Trophoblast cell (in vitro differentiated cells and primary cell): ENCODE measurements around the gene STPG2.
A peak's percentile ranks its signal among the peaks of the same experiment; 100 is the strongest.

ENCODE experiments used
- DNase-seq, 2 donors: peaks; one replicate each; pipeline ENCODE4 v3.0.0-alpha.2; 2016
- H2AFZ ChIP-seq: 2 replicates; pipeline ENCODE4 v1.6.1; 2013; ENCODE audit warnings: low read length, moderate library complexity, mild to moderate bottlenecking; ENCODE audit not compliant: insufficient read depth, poor library complexity
- H2AK5ac ChIP-seq: 2 replicates; pipeline ENCODE4 v1.6.1; 2013; ENCODE audit warnings: mild to moderate bottlenecking, low read length
- H2BK120ac ChIP-seq: 2 replicates; pipeline ENCODE4 v1.6.1; 2013; ENCODE audit warnings: low read length, mild to moderate bottlenecking, moderate library complexity; ENCODE audit not compliant: insufficient read depth, poor library complexity
- H2BK12ac ChIP-seq: 2 replicates; pipeline ENCODE4 v1.6.1; 2013; ENCODE audit warnings: mild to moderate bottlenecking, low read length, moderate library complexity
- H2BK5ac ChIP-seq: 2 replicates; pipeline ENCODE4 v1.6.1; 2013; ENCODE audit warnings: low read length, low read depth, moderate library complexity, mild to moderate bottlenecking; ENCODE audit not compliant: poor library complexity
- H3K14ac ChIP-seq: 2 replicates; pipeline ENCODE4 v1.6.1; 2013; ENCODE audit warnings: mild to moderate bottlenecking, low read length
- H3K18ac ChIP-seq: 2 replicates; pipeline ENCODE4 v1.6.1; 2013; ENCODE audit warnings: mild to moderate bottlenecking, low read length
- H3K23ac ChIP-seq: 2 replicates; pipeline ENCODE4 v1.6.1; 2013; ENCODE audit warnings: low read length
- H3K27ac ChIP-seq: 2 replicates; pipeline ENCODE4 v1.5.1; 2013; ENCODE audit warnings: low read depth, mild to moderate bottlenecking, inconsistent platforms, low read length, moderate library complexity
- H3K27me3 ChIP-seq: 2 replicates; pipeline ENCODE4 v1.6.1; 2013; ENCODE audit warnings: inconsistent platforms, mild to moderate bottlenecking, low read length, moderate library complexity; ENCODE audit not compliant: insufficient read depth
- H3K36me3 ChIP-seq, 2 experiments: 1 replicate in 1 of 2; 2 replicates in 1 of 2; pipeline ENCODE4 v1.6.1; 2013; ENCODE audit warnings: low read length in 2 of 2, mild to moderate bottlenecking in 2 of 2, moderate library complexity in 1 of 2; ENCODE audit not compliant: insufficient read depth in 2 of 2, control insufficient read depth in 1 of 2
- H3K4ac ChIP-seq: 2 replicates; pipeline ENCODE4 v1.6.1; 2013; ENCODE audit warnings: low read depth, mild to moderate bottlenecking, low read length, moderate library complexity
- H3K4me1 ChIP-seq, 2 experiments: 1 replicate in 1 of 2; 2 replicates in 1 of 2; pipeline ENCODE4 v1.6.1; 2013; ENCODE audit warnings: low read length in 2 of 2, mild to moderate bottlenecking in 2 of 2, moderate library complexity in 1 of 2; ENCODE audit not compliant: insufficient read depth in 2 of 2, control insufficient read depth in 1 of 2
- H3K4me2 ChIP-seq: 2 replicates; pipeline ENCODE4 v1.6.1; 2013; ENCODE audit warnings: inconsistent platforms, mild to moderate bottlenecking, low read length, moderate library complexity
- H3K4me3 ChIP-seq: 2 replicates; pipeline ENCODE4 v1.5.1; 2013; ENCODE audit warnings: mild to moderate bottlenecking, low read depth, low read length, inconsistent platforms
- H3K79me1 ChIP-seq: one replicate; pipeline ENCODE4 v1.6.1; 2013; ENCODE audit warnings: low read length
- H3K79me2 ChIP-seq: 2 replicates; pipeline ENCODE4 v1.6.1; 2013; ENCODE audit warnings: low read length, mild to moderate bottlenecking; ENCODE audit not compliant: control insufficient read depth, insufficient read depth, poor library complexity
- H3K9ac ChIP-seq: 2 replicates; pipeline ENCODE4 v1.6.1; 2013; ENCODE audit warnings: mild to moderate bottlenecking, low read length
- H3K9me3 ChIP-seq: 2 replicates; pipeline ENCODE4 v1.6.1; 2013; ENCODE audit warnings: low read depth, mild to moderate bottlenecking, control low read depth, inconsistent platforms, low read length; ENCODE audit not compliant: insufficient read depth
- H4K12ac ChIP-seq: 2 replicates; pipeline ENCODE4 v1.6.1; 2013; ENCODE audit warnings: low read depth, mild to moderate bottlenecking, low read length, moderate library complexity
- H4K8ac ChIP-seq: 2 replicates; pipeline ENCODE4 v1.6.1; 2013; ENCODE audit warnings: low read depth, mild to moderate bottlenecking, low read length, moderate library complexity
- H4K91ac ChIP-seq: one replicate; pipeline ENCODE4 v1.6.1; 2013; ENCODE audit warnings: low read depth, mild to moderate bottlenecking, low read length, moderate library complexity
- WGBS: extraction: QIAGEN DNeasy Blood & Tissue Kit; methylation state at CpG from one replicate; pipeline ENCODE4 v1.1.7; 2013; ENCODE audit warnings: missing lambda C conversion rate; ENCODE audit not compliant: insufficient read length, insufficient coverage; ENCODE audit errors: extremely low coverage; 5-methylcytosine and 5-hydroxymethylcytosine counted together

The STPG2 gene

DNA sequence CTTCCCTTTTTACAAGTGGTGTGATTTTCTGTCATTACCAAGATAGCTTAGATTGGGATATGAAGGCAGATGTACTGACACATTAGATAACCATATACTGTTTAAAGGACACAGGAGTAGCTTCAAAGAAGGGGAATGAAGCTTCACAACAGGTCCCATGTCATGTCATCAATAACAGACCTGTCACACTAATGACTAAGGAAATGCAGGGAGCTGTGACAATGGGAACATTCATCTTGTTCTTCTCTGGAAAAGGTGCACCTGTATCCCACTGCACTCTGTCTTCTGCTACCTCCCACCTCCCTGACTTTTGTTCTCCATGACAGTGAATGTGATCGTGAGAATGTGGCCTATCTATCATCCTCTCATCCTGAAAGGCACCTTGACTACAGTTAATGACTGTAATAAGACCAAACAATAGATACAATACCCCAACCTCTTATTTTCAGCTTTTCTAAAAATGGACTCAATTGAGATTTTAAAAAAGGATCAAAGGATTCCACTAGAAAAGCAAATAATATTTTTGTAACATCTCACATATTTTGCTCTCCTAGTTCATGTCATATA, 472.5 kb downstream of the STPG2 start:
- no peak overlapping the region for H4K8ac ChIP-seq
- WGBS = no CpG with 5 or more reads among the region's 1 CpG

DNA sequence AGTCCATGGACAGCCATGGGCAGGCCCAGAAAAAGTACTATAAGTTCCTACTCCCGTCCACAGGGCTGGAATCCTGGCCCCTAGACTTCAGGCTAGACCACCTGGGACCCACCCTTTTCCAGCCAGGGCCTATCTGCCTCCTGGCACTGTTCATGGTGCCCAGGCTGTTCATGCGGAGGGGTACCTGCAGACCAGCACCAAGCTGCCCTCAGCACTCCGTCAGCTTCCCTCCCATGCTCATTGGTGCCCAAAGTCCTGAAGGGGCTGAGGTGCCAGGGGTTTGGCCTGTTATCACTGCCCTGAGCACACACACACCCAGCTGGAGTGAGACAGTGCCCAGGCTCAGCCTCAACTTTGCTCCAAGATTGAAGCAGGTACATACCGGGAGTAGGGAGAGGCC, 477.7 kb downstream of the STPG2 start:
- Histone ChIP-seq H3K27ac (no peak overlapping the region), H4K91ac (no peak overlapping the region), H4K12ac (no peak overlapping the region), H3K4me1 (no peaks in the 10 kb centered on the region), H3K9ac (no peak overlapping the region), H3K36me3 (no peaks in the 10 kb centered on the region), H2AK5ac (no peak overlapping the region), H3K14ac (no peak overlapping the region), H2BK120ac (no peak overlapping the region), H3K4me2 (no peak overlapping the region), H3K9me3 (peaks cover 14% of the 10 kb centered on the region), H2BK12ac (no peak overlapping the region), H3K18ac (no peak overlapping the region), H3K79me2 (no peaks in the 10 kb centered on the region), H3K27me3 (no peaks in the 10 kb centered on the region), H2AFZ (no peak overlapping the region), H3K4ac (no peak overlapping the region), H3K4me3 (no peak overlapping the region), H3K79me1 (no peaks in the 10 kb centered on the region), H3K23ac (no peak overlapping the region), H2BK5ac (no peak overlapping the region), H4K8ac (no peak overlapping the region)
- WGBS = no CpG with 5 or more reads among the region's 4 CpGs
- no peak for DNase-seq

More for the DNA sequence above, 472.5 kb downstream of the STPG2 start:
- no peak for DNase-seq
- Histone ChIP-seq H4K91ac (no peak overlapping the region), H2BK120ac (no peak overlapping the region), H2AFZ (no peak overlapping the region), H3K27ac (no peak overlapping the region), H3K23ac (no peak overlapping the region), H2BK5ac (no peak overlapping the region), H3K4me1 (no peaks in the 10 kb centered on the region), H3K27me3 (no peaks in the 10 kb centered on the region), H3K4ac (no peak overlapping the region), H3K79me1 (no peaks in the 10 kb centered on the region), H2AK5ac (no peak overlapping the region), H3K9ac (no peak overlapping the region), H4K12ac (no peak overlapping the region), H3K79me2 (no peaks in the 10 kb centered on the region), H3K36me3 (no peaks in the 10 kb centered on the region), H3K9me3 (peaks cover 2% of the 10 kb centered on the region), H2BK12ac (no peak overlapping the region), H3K18ac (no peak overlapping the region), H3K4me3 (no peak overlapping the region), H3K4me2 (no peak overlapping the region), H3K14ac (no peak overlapping the region)

DNA sequence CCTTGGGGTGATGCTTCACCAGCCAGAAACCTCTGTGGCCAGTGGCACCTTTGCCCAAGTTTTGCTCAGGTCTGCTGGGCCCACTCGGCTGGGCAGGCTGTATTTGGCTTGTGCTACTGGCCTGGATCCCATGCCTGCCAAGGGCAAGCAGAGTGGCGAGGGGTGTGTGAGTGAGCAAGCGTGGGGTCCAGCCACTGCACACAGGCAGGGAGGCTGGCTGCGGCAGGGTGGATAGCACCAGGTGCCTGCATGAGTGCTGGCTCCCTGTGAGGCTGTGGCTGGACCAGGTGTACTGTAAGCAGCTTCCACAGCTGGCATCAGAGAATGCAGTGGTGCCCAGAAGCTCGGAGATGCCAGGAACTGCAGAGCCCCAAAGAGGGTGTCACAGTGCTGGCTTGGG, 478.5 kb downstream of the STPG2 start:
- H3K79me1 ChIP-seq = no peaks in the 10 kb centered on the region

DNA sequence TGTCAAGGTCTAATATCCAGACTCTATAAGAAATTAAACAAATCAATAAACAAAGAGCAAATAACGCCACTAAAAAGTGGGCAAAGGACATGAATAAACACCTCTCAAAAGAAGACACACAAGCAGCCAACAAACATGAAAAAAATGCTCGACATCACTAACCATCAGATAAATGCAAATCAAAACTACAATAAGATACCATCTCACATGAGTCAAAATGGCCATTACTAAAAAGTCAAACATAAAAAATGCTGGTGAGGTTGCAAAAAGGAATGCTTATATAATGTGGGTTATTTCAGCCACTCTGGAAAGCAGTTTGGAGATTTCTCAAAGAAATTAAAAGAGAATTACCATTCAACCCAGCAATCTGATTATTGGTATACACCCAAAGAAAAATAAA, 481.1 kb downstream of the STPG2 start:
- peak in 1 of 2 donors; percentile 88 for DNase-seq
- Histone ChIP-seq H3K23ac (no peak overlapping the region), H3K79me2 (no peaks in the 10 kb centered on the region), H3K14ac (no peak overlapping the region), H3K79me1 (no peaks in the 10 kb centered on the region), H2BK5ac (no peak overlapping the region), H2AK5ac (no peak overlapping the region), H3K4me1 (no peaks in the 10 kb centered on the region), H4K12ac (no peak overlapping the region), H3K27me3 (no peaks in the 10 kb centered on the region), H3K9ac (no peak overlapping the region), H2AFZ (no peak overlapping the region), H4K8ac (no peak overlapping the region), H3K4ac (no peak overlapping the region), H3K9me3 (peaks cover 14% of the 10 kb centered on the region), H2BK12ac (no peak overlapping the region), H4K91ac (no peak overlapping the region), H3K4me3 (no peak overlapping the region), H3K27ac (no peak overlapping the region), H3K4me2 (no peak overlapping the region), H3K36me3 (no peaks in the 10 kb centered on the region), H3K18ac (no peak overlapping the region), H2BK120ac (no peak overlapping the region)
- WGBS = no CpG with 5 or more reads among the region's 2 CpGs

More for the DNA sequence above, 478.5 kb downstream of the STPG2 start:
- WGBS = no CpG with 5 or more reads among the region's 5 CpGs
- Histone ChIP-seq H4K91ac (no peak overlapping the region), H3K4ac (no peak overlapping the region), H3K27ac (no peak overlapping the region), H3K4me1 (no peaks in the 10 kb centered on the region), H3K18ac (no peak overlapping the region), H2BK5ac (no peak overlapping the region), H3K14ac (no peak overlapping the region), H3K79me2 (no peaks in the 10 kb centered on the region), H3K4me3 (no peak overlapping the region), H4K12ac (no peak overlapping the region), H3K27me3 (no peaks in the 10 kb centered on the region), H3K4me2 (no peak overlapping the region), H4K8ac (no peak overlapping the region), H2BK12ac (no peak overlapping the region), H3K9me3 (peaks cover 14% of the 10 kb centered on the region), H3K23ac (no peak overlapping the region), H2BK120ac (no peak overlapping the region), H3K9ac (no peak overlapping the region), H3K36me3 (no peaks in the 10 kb centered on the region), H2AK5ac (peak overlapping the region; percentile 7), H2AFZ (no peak overlapping the region)
- no peak for DNase-seq
